Activated CD8-positive, alpha-beta memory T cell treated with anti-CD3 and anti-CD28 coated beads for 36 hours (primary cell): ENCODE measurements around the gene B2M. TPM values are rescaled to one million over a fixed set of nuclear protein-coding genes. Genes with fewer than 3 reads are reported as not detected.
"Not testable (repeated sequence)": the region's sequence is repeated elsewhere in the genome, so short reads cannot be mapped to it uniquely, and the experiment has no call there.

Experiments
- CTCF ChIA-PET: fragments of 350-600 bp; sonication (Branson Sonifier 250); formaldehyde crosslinking; loops from one replicate; lab custom pipeline; 2021; ENCODE audit warnings: antibody characterized with exemption; lab: Charles Lee
- POLR2A ChIA-PET: fragments of 350-600 bp; sonication (Branson Sonifier 250); formaldehyde crosslinking; loops from one replicate; lab custom pipeline; 2021; ENCODE audit warnings: antibody characterized with exemption; lab: Charles Lee
- total RNA-seq, 2 experiments: library from RNA; stranded (reverse); gene quantifications; one replicate each; pipeline ENCODE4 v1.2.3, GENCODE V29; 2021

B2M gene
- total RNA-seq, 2 experiments from 2014 or later: 3,574 to 3,763 TPM

DNA sequence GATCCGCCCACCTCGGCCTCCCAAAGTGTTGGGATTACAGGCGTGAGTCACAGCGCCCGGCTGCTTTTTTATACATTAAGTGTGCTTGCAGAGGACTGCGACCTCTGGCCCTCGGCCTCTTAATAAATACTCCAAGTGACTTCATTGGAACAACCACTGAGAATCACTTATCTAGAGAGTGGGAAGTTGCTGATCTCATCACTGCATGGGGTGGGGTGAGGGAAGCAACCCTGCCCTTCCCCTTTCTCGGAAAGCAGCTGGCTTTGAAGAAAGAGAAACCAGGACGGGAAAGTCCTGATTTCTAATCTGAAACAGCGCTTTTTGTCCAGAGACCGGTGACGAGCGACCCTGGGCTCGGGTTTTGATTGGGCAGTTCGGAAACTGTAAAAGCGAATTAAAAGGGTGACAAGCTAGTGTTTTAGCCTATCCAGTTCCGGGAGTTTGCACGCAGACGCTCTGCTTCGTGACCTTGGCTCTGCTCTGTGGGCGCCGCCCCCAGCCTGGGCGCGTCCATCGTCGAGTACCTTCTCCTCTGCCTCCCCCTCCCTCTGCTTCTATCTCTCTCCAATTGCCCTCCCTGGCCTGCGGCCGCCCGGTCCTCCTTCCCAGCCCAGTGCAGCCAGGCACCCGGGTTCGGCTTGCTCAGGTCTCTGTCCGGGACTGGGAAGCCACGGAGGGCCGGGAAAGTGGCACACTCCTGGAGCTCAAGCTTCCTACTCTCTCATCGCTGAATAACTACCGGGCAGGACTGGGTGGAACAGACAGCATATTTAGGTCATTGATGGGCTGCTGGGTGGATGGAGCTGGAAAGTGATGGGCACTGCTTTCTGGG lies 17.5 kb downstream of the B2M start:
- ChIA-PET CTCF (interaction anchor here (0.9 to 14.0 kb wide), 5 partner anchors 8 to 63 kb away, joined by 3 to 168 read pairs (median 14); partner anchors contain the start of genes B2M, PATL2, SPG11 and TRIM69), POLR2A (interaction anchor here (0.5 to 14.1 kb wide), 7 partner anchors 8 to 182 kb away, joined by 3 to 429 read pairs (median 6); partner anchors contain the start of genes B2M, PATL2, SPG11 and TRIM69)

DNA sequence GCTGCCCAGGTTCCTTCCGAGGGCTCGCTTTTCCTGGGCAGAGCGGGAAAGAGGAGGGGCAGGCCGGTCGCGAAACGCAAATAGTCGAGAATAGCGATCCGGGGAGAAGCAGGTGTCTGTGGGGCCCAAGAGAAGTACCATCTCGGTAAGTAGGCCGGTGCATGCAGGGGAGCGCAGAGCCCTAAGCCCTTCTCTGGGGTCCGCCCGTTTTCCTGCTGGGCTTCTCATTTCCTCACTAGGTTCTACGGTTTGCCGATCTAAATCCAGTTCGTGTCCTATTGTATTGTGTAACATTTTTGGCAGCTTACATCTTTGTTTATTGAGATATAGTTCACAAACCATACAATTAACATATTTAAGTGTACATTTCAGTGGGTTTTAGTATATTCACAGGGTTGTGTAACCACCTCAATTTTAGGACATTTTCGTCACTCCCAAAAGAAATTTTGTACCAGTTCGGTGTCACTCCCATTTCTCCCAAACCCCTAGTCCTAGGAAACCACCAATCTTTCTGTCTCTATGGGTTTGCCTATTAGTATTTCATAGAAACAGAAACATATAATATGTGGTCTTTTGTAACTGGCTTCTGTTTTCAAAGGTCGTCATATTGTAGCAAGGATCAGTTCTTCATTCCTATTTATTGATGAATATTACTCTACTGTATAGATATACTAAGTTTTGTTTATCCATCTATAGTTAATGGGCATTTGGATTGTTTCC lies 18.3 kb downstream of the B2M start:
- ChIA-PET POLR2A (interaction anchor here (1.0 to 14.1 kb wide), 6 partner anchors 7 to 183 kb away, joined by 3 to 429 read pairs (median 16); partner anchors contain the start of genes B2M, PATL2, SPG11 and TRIM69), CTCF (interaction anchor here (0.9 to 14.0 kb wide), 5 partner anchors 8 to 150 kb away, joined by 3 to 168 read pairs (median 14); partner anchors contain the start of genes B2M, PATL2, SPG11 and TRIM69)

GRCh38 chr15:44734839-44735481 lies 23.6 kb downstream of the B2M start:
- ChIA-PET POLR2A (interaction anchor here (0.5 to 14.1 kb wide), 10 partner anchors 7 to 198 kb away, joined by 3 to 429 read pairs (median 4); partner anchors contain the start of genes B2M, EIF3J, PATL2 and SPG11), CTCF (interaction anchor here (1.1 to 14.0 kb wide), 7 partner anchors 9 to 150 kb away, joined by 3 to 168 read pairs (median 27); partner anchors contain the start of genes B2M, PATL2 and SPG11)

- CTCF ChIA-PET: interaction anchor here (0.9 to 14.0 kb wide), 9 partner anchors 9 to 157 kb away, joined by 3 to 168 read pairs (median 27); partner anchors contain the start of genes B2M, PATL2 and SPG11
- POLR2A ChIA-PET: interaction anchor here (0.7 to 14.1 kb wide), 9 partner anchors 8 to 161 kb away, joined by 3 to 429 read pairs (median 6); partner anchors contain the start of genes B2M, PATL2 and SPG11
These were observed 24.3 kb downstream of the B2M start for GRCh38 chr15:44735482-44736180.

GRCh38 chr15:44736181-44736765 lies 25.0 kb downstream of the B2M start, which contains the start of gene TRIM69:
Gene TRIM69 (plus strand): TSS chr15:44736528. CDS start chr15:44736705, 177 bp downstream.
- POLR2A ChIA-PET: interaction anchor here (1.2 to 14.1 kb wide), 5 partner anchors 8 to 76 kb away, joined by 6 to 429 read pairs (median 30); partner anchors contain the start of genes B2M, PATL2 and SPG11
- CTCF ChIA-PET: interaction anchor here (0.8 to 14.0 kb wide), 12 partner anchors 7 to 157 kb away, joined by 3 to 168 read pairs (median 11); partner anchors contain the start of genes B2M, PATL2 and SPG11

- ChIA-PET POLR2A (interaction anchor here (0.6 to 14.1 kb wide), 5 partner anchors 11 to 207 kb away, joined by 3 to 429 read pairs (median 30); partner anchors contain the start of genes B2M, PATL2 and SPG11), CTCF (interaction anchor here (0.6 to 14.0 kb wide), 22 partner anchors 8 to 698 kb away, joined by 3 to 168 read pairs (median 4); partner anchors contain the start of genes B2M, PATL2 and SPG11)
These were observed 27.1 kb downstream of the B2M start for GRCh38 chr15:44738340-44738984.

GRCh38 chr15:44739222-44739847 lies 28.0 kb downstream of the B2M start:
- ChIA-PET CTCF (interaction anchor here (0.8 to 14.0 kb wide), 12 partner anchors 7 to 161 kb away, joined by 3 to 168 read pairs (median 14); partner anchors contain the start of genes B2M, PATL2 and SPG11), POLR2A (interaction anchor here (0.6 to 14.1 kb wide), 5 partner anchors 12 to 207 kb away, joined by 3 to 429 read pairs (median 30); partner anchors contain the start of genes B2M, PATL2 and SPG11)

DNA sequence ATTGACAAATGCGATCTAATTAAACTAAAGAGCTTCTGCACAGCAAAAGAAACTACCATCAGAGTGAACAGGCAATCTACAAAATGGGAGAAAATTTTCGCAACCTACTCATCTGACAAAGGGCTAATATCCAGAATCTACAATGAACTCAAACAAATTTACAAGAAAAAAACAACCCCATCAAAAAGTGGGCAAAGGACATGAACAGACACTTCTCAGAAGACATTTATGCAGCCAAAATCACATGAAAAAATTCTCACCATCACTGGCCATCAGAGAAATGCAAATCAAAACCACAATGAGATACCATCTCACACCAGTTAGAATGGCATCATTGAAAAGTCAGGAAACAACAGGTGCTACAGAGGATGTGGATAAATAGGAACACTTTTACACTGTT lies 32.1 kb downstream of the B2M start:
- CTCF ChIA-PET, POLR2A ChIA-PET: not testable (repeated sequence)

GRCh38 chr15:44753345-44753744 lies 42.0 kb downstream of the B2M start:
- ChIA-PET CTCF (interaction anchor here (1.0 to 1.2 kb wide), 2 partner anchors 35 to 175 kb away, joined by 3 to 5 read pairs; no protein-coding TSS in a partner anchor), POLR2A (interaction anchor here (0.6 to 1.3 kb wide), 2 partner anchors 90 to 152 kb away, joined by 3 read pairs; partner anchors contain the start of gene SPG11)

DNA sequence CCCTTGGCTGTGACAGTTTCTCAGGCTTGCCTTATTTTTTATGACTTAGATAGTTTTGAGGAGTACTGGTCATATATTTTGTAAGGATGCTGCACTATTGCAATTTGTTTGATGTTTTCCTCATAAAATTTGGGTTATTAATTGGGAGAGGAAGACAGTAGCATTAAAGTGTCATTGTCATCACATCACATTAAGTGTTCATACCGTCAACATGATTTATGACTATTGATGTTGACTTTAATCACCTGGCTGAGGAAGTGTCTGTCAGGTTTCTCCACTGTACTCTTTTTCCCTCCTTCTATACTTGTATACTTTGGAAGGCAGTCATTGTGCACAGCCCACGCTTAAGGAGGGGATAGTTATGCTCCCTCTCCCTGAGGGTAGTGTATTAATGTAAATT lies 51.9 kb downstream of the B2M start:
- CTCF ChIA-PET: no interaction called here

DNA sequence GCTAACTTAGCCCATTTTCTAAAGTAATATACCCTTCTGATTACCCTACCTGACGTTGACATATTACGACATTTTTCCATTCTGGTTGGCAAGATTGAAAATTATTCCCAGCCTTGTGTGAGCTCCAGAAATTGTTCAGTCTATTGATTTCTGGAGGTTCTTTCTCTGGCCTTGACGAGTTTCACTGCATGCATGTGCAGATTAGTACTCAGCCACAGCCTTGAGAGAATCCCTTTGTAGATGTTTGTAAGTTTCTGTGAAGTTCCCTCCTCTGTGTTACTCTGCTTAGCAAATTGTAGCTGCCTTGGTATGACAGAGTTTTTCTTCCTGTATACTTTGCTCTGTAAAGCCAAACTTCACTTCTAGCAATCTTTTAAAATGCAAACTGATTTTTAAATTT lies 52.5 kb downstream of the B2M start:
- CTCF ChIA-PET: no interaction called here
- POLR2A ChIA-PET: no interaction called here

More for the DNA sequence above, 51.9 kb downstream of the B2M start:
- POLR2A ChIA-PET: no interaction called here

DNA sequence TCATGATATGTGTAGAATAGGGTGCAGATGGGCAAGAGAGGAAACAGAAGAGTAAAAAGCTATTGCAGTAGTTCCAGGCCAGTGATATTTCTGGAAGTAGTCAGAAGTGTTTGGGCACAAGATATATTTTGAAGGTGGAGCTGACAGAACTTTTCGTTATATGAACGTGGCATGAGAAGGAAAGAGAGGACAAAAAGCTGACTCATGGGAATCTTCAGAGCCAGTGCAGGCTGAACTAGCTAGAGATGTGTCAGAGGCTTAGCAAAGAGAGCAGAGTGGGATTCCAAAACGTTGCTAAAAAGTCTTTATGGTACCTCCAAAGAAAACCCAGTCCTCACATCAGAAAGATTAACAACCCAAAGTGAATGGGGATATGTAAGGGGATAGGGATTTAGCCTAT lies 53.7 kb downstream of the B2M start:
- POLR2A ChIA-PET: no interaction called here
- CTCF ChIA-PET: no interaction called here
